Measurements from ENCODE around the gene PRICKLE2.

GRCh38 chr3:64265646-64266045 is 40.4 kb upstream of the PRICKLE2 start:
- TF ChIP-seq, protein P1, sequence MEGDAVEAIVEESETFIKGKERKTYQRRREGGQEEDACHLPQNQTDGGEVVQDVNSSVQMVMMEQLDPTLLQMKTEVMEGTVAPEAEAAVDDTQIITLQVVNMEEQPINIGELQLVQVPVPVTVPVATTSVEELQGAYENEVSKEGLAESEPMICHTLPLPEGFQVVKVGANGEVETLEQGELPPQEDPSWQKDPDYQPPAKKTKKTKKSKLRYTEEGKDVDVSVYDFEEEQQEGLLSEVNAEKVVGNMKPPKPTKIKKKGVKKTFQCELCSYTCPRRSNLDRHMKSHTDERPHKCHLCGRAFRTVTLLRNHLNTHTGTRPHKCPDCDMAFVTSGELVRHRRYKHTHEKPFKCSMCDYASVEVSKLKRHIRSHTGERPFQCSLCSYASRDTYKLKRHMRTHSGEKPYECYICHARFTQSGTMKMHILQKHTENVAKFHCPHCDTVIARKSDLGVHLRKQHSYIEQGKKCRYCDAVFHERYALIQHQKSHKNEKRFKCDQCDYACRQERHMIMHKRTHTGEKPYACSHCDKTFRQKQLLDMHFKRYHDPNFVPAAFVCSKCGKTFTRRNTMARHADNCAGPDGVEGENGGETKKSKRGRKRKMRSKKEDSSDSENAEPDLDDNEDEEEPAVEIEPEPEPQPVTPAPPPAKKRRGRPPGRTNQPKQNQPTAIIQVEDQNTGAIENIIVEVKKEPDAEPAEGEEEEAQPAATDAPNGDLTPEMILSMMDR (IDR thresholded peaks at IDR 0.05; ENCODE audit: low read length): no peak
- no peak for TF ChIP-seq EZH2 (IDR thresholded peaks at IDR 0.05; ENCODE audit: borderline replicate concordance, low read length)
